Immature natural killer cell (primary cell): ENCODE results near the gene ABRACL. TPM values are rescaled to one million over a fixed set of nuclear protein-coding genes. Genes with fewer than 3 reads are reported as not detected.

Experiments
- DNase-seq, 3 donors: peaks; one replicate each; pipeline ENCODE4 v3.0.0; 2022; ENCODE audit warnings: mixed read lengths in 1 of 3
- H3K27ac Mint-ChIP-seq, 6 donors: one replicate each; pipeline ENCODE4 v1.8.0; 2020; ENCODE audit warnings: mixed read lengths in 6 of 6, mild to moderate bottlenecking in 5 of 6, inconsistent platforms in 4 of 6, moderate library complexity in 3 of 6
- H3K27me3 Mint-ChIP-seq, 3 donors: one replicate each; pipeline ENCODE4 v1.8.0; 2020 to 2021; ENCODE audit warnings: low read depth in 3 of 3, mild to moderate bottlenecking in 3 of 3, mixed read lengths in 3 of 3, moderate library complexity in 3 of 3, inconsistent platforms in 1 of 3
- H3K36me3 Mint-ChIP-seq, 3 donors: one replicate each; pipeline ENCODE4 v1.8.0; 2020; ENCODE audit warnings: mixed read lengths in 3 of 3, inconsistent platforms in 2 of 3, mild to moderate bottlenecking in 2 of 3
- H3K4me1 Mint-ChIP-seq, 2 donors: one replicate each; pipeline ENCODE4 v1.8.0; 2020; ENCODE audit warnings: inconsistent platforms in 2 of 2, mild to moderate bottlenecking in 2 of 2, mixed read lengths in 2 of 2, moderate library complexity in 1 of 2
- H3K4me3 Mint-ChIP-seq, 5 donors: one replicate each; pipeline ENCODE4 v1.8.0; 2020; ENCODE audit warnings: mild to moderate bottlenecking in 5 of 5, mixed read lengths in 5 of 5, inconsistent platforms in 3 of 5, moderate library complexity in 3 of 5
- H3K9me3 Mint-ChIP-seq, 6 donors: one replicate each; pipeline ENCODE4 v1.8.0; 2020; ENCODE audit warnings: mild to moderate bottlenecking in 6 of 6, mixed read lengths in 6 of 6, inconsistent platforms in 4 of 6, moderate library complexity in 3 of 6
- polyA plus RNA-seq, 3 donors: library from polyadenylated mRNA; unstranded; fragments of 300-500 nt; fragmentation: Illumina TruSeq; gene quantifications; one replicate each; pipeline ENCODE4 v1.2.3, GENCODE V29; 2021

Gene ABRACL
- polyA plus RNA-seq, 3 donors from 2014 or later: 113 to 167 (median 153) TPM

DNA sequence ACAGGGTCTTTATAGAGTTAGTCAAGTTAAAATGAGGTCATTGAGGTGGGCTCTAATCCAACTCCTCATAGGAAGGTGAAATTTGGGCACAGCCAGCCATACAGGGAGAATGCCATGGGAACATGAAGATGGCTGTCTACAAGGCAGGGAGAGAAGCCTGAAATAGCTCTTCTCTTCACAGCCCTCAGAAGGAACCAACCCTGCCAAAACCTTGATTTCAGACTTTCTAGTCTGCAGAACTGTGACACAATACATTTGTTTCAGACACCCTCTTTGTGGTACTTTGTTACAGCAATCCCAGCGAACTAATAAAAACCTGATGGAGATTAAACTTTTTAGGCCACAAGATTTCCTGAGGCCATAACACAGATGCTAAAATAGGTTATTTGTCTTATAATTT lies 63.3 kb downstream of the ABRACL start:
- DNase-seq: no peak
- H3K4me3 Mint-ChIP-seq: no peak overlapping the region
- H3K27ac Mint-ChIP-seq: no peak overlapping the region
- H3K9me3 Mint-ChIP-seq: peaks cover 0 to 2% (median 0%) of the 10 kb centered on the region in 6 donors
- no peaks in the 10 kb centered on the region for H3K4me1 Mint-ChIP-seq
- H3K27me3 Mint-ChIP-seq: peaks cover 0 to 2% (median 0%) of the 10 kb centered on the region in 3 donors
- H3K36me3 Mint-ChIP-seq: peaks cover 0 to 7% (median 0%) of the 10 kb centered on the region in 3 donors

Other genes with a start within 250 kb of the ABRACL start
- not detected for gene ECT2L, start 232.7 kb upstream of the ABRACL start, polyA plus RNA-seq
- 10 to 100 TPM; 14.3 to 25.6 (median 18.2) TPM for gene REPS1, start 40.5 kb upstream of the ABRACL start, polyA plus RNA-seq
- 1 to 10 TPM; 3.2 to 4.9 (median 3.8) TPM for gene HECA, start 106.3 kb downstream of the ABRACL start, polyA plus RNA-seq